MM.1S (cell line): ENCODE measurements around the gene PFDN1.

Experiments used
- CTCF ChIP-seq: fragments of 300-600 bp; sonication (generic); IDR thresholded peaks from 2 replicates; pipeline ENCODE4 v1.5.1; 2016; ENCODE audit warnings: antibody characterized with exemption, low read length, mixed read lengths
- EZH2 ChIP-seq: fragments of 300-600 bp; sonication (generic); optimal IDR thresholded peaks from 2 replicates; pipeline ENCODE3; 2017; ENCODE audit warnings: low read depth, mild to moderate bottlenecking, antibody characterized with exemption, low read length, mixed read lengths
- EZH2phosphoT487 ChIP-seq: fragments of 300-600 bp; sonication (generic); IDR thresholded peaks from 2 replicates; pipeline ENCODE4 v1.6.1; 2018; ENCODE audit warnings: antibody characterized with exemption, low read length

- TF ChIP-seq CTCF (no peak), EZH2 (no peak), EZH2phosphoT487 (no peak)
Observed at GRCh38 chr5:140312067-140312790, 9.3 kb upstream of the PFDN1 start.
